ENCODE measurements around the gene ASB10. TPM values are rescaled to one million over a fixed set of nuclear protein-coding genes. Genes with fewer than 3 reads are reported as not detected.

Gene ASB10
- total and polyA plus RNA-seq, 2 experiments from 2014 or later = not detected

- TF ChIP-seq JUNB (IDR thresholded peaks at IDR 0.05; ENCODE audit: unreplicated experiment) = no peak
These were observed 42.2 kb upstream of the ASB10 start (continued) for GRCh38 chr7:151229249-151229648.

DNA sequence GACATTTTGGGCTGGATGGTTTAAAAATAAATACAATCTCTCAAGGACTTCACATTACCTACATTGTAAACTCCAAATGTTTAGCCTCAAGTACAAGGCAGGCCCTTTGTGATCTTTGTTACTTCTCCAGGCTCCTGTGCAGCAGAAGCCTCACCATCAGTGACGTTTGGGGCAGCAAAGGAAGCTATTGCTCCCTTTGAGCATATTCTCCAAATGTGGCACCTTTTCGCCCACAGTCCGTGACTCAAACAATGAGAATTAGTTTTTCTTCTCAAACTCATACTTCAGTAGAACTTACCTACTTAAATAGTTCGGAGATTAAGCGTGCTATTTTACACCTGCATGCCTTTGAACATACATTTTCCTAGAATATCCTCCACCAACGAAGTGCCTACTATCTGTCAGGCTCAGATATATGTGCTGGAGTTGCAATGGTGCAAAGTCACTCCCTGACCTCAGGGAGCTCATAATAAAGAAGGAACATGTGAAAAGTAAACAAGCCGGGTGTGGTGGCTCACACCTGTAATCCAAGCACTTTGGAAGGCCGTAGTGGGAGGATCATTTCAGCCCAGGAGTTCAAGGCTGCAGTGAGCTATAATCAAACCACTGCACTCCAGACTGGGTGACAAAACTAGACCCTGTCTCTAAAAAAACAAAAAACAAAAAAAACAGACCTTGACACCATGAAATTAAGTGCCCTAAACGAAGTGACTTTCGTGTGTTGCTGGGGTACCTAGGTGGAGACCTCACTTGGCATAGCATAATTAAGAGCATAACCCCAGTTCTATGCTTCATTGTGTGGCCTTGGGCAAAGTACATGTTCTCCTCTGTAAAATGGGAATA lies 41.2 kb upstream of the ASB10 start:
- H3K9me3 Mint-ChIP-seq = no peaks in the 10 kb centered on the region
- peak overlapping the region; percentile 98 for H3K27ac Mint-ChIP-seq
- peak overlapping the region; percentile 98 for H3K4me3 Mint-ChIP-seq
- Histone ChIP-seq H3K9me2 (ENCODE audit: insufficient read depth) (no peaks in the 10 kb centered on the region), H3K4me1 (ENCODE audit: insufficient read depth) (peaks cover 14% of the 10 kb centered on the region), H2AFZ (peak overlapping the region; percentile 2), H3K4me2 (peak overlapping the region; percentile 78), H3K79me2 (replicated peaks; ENCODE audit: insufficient read depth) (peaks cover 22% of the 10 kb centered on the region), H3K36me3 (ENCODE audit: insufficient read depth) (peaks cover 5% of the 10 kb centered on the region), H3K27ac (ENCODE audit: low read depth) (peak overlapping the region; percentile 82), H4K20me1 (replicated peaks; ENCODE audit: insufficient read depth) (peaks cover 14% of the 10 kb centered on the region; the same call in 1 of the 2 replicates), H3F3A (replicated peaks; ENCODE audit: low read depth) (peaks cover 9% of the 10 kb centered on the region), H3K4me3 (peak overlapping the region; percentile 95), H3K27me3 (ENCODE audit: insufficient read depth) (no peaks in the 10 kb centered on the region)
- no peak for DNase-seq (ENCODE audit: low spot score)
- H3K27me3 Mint-ChIP-seq (ENCODE audit: insufficient read depth, low read depth, poor library complexity) = peaks cover 15% of the 10 kb centered on the region
- no peak for ATAC-seq
- H3K4me1 Mint-ChIP-seq = peaks cover 31% of the 10 kb centered on the region
- H3K36me3 Mint-ChIP-seq (ENCODE audit: low read depth) = peaks cover 36% of the 10 kb centered on the region
- TF ChIP-seq, protein P1, sequence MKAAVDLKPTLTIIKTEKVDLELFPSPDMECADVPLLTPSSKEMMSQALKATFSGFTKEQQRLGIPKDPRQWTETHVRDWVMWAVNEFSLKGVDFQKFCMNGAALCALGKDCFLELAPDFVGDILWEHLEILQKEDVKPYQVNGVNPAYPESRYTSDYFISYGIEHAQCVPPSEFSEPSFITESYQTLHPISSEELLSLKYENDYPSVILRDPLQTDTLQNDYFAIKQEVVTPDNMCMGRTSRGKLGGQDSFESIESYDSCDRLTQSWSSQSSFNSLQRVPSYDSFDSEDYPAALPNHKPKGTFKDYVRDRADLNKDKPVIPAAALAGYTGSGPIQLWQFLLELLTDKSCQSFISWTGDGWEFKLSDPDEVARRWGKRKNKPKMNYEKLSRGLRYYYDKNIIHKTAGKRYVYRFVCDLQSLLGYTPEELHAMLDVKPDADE (IDR thresholded peaks at IDR 0.05) = no peak
- TF ChIP-seq EZH2phosphoT487 (IDR thresholded peaks at IDR 0.05; ENCODE audit: unreplicated experiment) (no peak), ZNF331 (CRISPR knock-in tag; IDR thresholded peaks at IDR 0.05; ENCODE audit: low read depth) (no peak), ZNF114 (CRISPR knock-in tag; IDR thresholded peaks at IDR 0.05) (no peak), NANOG (IDR thresholded peaks at IDR 0.05; ENCODE audit: borderline replicate concordance) (no peak), CREB1 (CRISPR knock-in tag; IDR thresholded peaks at IDR 0.05; ENCODE audit: low read depth) (no peak), POLR2AphosphoS5 (IDR thresholded peaks at IDR 0.05; ENCODE audit: low read depth) (no peak), EZH2 (IDR thresholded peaks at IDR 0.05; ENCODE audit: low read depth, unreplicated experiment) (no peak), REST (IDR thresholded peaks at IDR 0.05; ENCODE audit: unreplicated experiment) (no peak), STAT1 (IDR thresholded peaks at IDR 0.05; ENCODE audit: unreplicated experiment) (no peak)
- TF ChIP-seq, protein P2, sequence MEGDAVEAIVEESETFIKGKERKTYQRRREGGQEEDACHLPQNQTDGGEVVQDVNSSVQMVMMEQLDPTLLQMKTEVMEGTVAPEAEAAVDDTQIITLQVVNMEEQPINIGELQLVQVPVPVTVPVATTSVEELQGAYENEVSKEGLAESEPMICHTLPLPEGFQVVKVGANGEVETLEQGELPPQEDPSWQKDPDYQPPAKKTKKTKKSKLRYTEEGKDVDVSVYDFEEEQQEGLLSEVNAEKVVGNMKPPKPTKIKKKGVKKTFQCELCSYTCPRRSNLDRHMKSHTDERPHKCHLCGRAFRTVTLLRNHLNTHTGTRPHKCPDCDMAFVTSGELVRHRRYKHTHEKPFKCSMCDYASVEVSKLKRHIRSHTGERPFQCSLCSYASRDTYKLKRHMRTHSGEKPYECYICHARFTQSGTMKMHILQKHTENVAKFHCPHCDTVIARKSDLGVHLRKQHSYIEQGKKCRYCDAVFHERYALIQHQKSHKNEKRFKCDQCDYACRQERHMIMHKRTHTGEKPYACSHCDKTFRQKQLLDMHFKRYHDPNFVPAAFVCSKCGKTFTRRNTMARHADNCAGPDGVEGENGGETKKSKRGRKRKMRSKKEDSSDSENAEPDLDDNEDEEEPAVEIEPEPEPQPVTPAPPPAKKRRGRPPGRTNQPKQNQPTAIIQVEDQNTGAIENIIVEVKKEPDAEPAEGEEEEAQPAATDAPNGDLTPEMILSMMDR (conservative IDR thresholded peaks at IDR 0.05; ENCODE audit: low read depth in 2 of 2) = no peak
